Fibroblast of the conjunctiva (primary cell): Measurements from ENCODE around the gene COL27A1.
A peak's percentile ranks its signal among the peaks of the same experiment; 100 is the strongest.

ENCODE experiments used
- DNase-seq: peaks from one replicate; pipeline ENCODE4 v3.0.0-alpha.2; 2010; ENCODE audit warnings: low read depth

The COL27A1 gene

GRCh38 chr9:114149765-114150340 is 5.5 kb upstream of the COL27A1 start:
- DNase-seq, result no peak

- no peak for DNase-seq
Observed at GRCh38 chr9:114150608-114151007, 4.7 kb upstream of the COL27A1 start.

- no peak for DNase-seq
Observed at GRCh38 chr9:114151426-114151956, 3.8 kb upstream of the COL27A1 start.

GRCh38 chr9:114153761-114154599 is 1.4 kb upstream of the COL27A1 start:
- no peak for DNase-seq

- DNase-seq, result no peak
Observed at GRCh38 chr9:114154600-114155102, 686 bp upstream of the COL27A1 start.

- DNase-seq, result no peak
Observed at GRCh38 chr9:114155995-114156656, 789 bp downstream of the COL27A1 start.

DNA sequence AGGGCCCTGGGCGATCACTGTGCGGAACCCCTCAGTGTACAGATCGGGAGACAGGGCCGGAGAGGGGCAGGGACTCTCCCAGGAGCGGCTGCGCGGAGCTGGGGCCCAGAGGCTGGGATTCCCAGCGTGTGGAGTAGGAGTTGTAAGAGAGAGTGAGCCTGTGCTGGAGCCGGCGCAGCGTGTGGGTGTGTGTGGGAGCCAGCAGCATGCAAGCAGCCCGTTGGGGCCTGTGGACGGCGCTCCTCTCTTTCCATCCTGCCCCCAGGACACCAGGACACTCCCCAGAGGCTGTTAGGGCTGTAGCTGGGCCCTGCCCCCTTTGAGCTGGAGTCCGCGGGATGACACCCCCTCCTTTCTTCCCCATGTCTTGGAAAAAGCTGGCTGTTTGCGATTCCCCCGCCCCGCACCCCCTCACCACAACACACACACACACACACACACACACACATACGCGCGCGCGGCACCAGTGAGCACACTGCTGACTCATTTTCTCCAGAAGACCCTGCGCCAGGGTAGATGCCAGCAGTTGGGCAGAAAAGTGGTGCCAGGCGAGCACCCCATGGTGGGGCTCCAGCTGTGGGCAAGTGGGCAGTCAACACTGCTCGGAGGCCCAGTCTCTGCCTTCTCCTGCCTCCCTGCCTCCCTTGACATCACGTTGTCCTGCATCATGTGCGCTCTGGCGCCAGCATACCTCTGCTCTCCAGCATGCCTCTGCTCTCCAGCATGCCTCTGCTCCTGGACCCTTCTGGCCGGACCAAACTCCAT is 1.5 kb downstream of the COL27A1 start:
- peak; percentile 69 for DNase-seq

- no peak for DNase-seq
Observed at GRCh38 chr9:114157516-114158176, 2.3 kb downstream of the COL27A1 start.

DNA sequence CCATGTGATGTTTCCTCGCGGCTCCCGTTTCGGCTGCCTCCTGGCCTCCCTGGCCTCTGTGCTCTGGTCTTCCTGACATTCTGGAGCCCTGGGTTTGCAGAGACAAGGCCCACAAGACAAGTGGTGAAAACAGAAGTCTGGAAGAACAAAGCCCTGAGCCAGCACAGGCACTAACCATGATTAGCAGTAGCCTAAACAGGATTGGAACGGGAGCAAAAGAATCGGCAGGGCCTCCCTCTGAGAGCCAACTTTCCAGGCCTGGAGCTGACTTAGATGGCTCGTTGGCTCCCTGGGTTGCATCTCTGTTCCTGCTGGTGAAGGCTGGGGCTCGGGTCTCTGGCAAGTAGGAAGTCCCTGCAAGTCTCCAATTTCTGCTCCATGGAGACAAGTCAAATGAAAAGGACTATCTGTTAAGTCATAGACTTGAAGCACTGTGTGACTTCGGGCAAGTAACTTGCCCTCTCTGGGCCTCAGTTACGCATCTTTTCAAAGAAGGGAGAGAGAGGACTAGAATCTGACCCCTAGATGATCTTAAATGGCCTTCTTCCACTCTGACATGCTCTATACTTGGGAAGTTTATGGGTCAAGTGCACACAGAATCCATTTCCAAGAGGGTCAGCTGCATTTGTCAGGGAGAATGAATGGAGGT is 3.3 kb downstream of the COL27A1 start:
- DNase-seq, result no peak

GRCh38 chr9:114159691-114160090 is 4.4 kb downstream of the COL27A1 start:
- no peak for DNase-seq

GRCh38 chr9:114161513-114161912 is 6.2 kb downstream of the COL27A1 start:
- no peak for DNase-seq

GRCh38 chr9:114163517-114163951 is 8.2 kb downstream of the COL27A1 start:
- DNase-seq, result peak; percentile 49

DNA sequence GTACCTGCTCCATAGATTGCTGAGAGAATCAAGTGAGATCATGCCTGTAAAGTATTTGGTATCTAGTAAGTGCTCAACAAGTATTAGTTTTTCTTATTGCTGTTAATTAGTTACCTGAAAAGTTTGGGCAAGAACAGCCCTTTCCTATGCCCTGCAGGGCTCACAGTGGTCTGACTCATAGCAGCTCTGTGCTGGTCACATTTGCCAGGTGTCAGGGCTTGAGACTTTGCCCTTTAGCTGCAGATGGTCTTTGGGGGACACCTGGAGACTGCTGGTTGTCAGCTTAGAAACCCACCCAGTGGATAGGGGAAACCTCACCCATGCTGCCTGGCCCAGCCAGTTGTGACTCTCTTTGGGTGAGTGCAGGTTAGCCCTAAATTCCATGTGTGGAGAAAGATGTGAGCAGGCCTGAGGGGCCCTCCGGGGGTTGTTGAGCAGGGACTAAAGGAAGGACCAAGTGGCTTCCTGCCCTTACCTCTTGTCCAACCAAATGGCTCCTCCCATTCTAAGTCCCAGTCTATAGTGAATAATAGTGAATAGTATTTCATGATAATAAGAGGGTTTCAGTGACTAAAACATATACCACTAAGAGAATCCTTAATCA is 9.0 kb downstream of the COL27A1 start:
- no peak for DNase-seq

DNA sequence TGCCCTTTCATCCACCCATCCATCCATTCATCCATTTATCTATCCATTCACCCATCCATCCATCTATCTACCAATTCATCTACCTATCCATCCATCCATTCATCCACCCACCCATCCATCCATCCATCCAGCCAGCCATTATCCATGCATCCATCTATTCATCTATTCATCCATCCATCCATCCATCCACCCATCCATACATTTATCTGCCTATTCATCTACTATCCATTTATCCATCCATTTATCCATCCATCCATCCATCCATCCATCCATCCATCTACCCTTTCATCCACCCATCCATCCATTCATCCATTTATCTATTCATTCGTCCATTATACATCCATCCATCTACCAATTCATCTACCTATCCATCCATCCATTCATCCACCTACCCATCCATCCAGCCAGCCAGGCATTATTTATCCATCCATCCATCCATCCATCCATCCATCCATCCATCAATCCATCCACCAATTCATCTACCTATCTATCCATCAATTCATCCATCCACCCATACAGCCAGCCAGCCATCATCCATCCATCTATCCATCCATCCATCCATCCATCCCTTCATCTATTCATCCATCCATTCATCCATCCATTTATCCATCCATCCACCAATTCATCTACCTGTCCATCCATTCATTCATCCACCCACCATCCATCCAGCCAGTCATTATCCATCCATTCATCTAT is 10.2 kb downstream of the COL27A1 start:
- DNase-seq, result no peak

GRCh38 chr9:114166103-114166470 is 10.8 kb downstream of the COL27A1 start:
- DNase-seq, result no peak

DNA sequence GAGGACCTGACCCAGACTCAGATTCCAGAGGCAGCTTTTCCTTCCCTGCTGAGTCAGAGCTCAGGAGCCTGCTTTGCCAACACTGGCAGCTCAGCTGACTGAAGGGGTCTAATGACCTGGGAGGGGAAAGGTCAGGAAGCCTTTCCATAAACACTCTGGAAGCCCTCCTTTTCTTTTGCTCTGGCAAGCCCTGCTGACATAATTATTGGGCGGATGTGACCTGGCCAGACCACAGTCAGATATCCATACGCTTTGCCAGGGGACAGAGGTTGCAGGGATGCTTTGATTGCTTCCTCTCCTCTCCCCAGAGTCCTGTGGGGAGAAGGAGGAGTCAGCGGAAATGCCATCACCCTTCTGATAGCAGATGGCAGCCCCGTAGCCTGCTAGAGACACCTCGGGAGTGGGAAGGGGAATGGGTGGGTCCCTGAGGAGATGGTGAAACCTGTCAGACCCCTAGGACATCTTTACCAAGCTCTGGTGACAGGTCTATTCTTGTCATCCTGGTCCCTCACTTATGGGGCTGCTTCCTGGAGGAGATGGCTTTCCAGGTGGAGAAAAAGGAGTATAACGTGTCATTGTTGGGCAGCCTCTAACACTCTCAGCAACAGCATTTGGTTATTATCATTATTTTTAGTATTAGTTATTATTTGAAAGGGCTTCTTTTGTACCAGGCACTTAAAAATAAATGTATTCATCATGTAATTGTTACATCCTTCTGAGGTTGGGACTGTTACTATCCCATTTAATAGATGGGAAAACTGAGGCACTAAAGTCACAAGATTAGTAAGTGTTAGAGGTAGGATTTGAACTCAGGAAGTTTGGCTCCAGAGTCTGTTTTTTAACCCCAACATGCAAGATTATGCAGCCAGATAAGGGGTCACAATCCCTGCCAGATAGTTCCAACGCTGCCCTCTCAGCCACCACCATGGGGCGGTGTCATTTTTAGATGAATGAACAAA is 11.6 kb downstream of the COL27A1 start:
- no peak for DNase-seq

DNA sequence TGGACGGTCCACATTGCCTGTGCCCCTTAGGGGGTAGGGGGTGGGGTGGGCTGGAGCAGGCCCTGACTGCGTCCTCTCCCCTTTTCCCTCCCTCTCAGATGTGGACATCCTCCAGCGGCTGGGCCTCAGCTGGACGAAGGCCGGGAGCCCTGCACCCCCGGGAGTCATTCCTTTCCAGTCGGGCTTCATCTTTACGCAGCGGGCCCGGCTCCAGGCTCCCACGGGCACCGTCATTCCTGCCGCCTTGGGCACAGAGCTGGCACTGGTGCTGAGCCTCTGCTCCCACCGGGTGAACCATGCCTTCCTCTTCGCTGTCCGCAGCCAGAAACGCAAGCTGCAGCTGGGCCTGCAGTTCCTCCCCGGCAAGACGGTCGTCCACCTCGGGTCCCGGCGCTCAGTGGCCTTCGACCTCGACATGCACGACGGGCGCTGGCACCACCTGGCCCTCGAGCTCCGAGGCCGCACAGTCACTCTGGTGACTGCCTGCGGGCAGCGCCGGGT is 12.3 kb downstream of the COL27A1 start:
- DNase-seq, result no peak

DNA sequence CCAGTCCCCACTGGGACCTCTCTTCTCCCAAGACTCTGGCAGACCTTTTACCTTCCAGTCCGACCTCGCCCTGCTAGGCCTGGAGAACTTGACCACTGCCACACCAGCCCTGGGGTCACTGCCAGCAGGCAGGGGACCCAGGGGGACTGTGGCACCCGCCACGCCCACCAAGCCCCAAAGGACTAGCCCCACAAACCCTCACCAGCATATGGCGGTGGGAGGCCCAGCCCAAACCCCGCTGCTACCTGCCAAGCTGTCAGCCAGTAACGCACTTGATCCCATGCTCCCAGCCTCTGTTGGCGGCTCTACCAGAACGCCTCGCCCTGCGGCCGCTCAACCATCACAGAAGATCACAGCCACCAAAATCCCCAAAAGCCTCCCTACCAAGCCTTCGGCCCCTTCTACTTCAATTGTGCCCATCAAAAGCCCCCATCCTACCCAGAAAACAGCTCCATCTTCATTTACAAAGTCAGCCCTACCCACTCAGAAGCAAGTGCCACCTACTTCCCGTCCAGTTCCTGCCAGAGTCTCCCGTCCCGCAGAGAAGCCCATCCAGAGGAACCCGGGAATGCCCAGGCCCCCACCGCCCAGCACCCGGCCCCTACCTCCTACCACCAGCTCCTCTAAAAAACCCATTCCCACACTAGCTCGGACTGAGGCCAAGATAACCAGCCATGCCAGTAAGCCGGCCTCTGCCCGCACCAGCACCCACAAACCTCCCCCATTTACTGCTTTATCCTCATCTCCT is 13.1 kb downstream of the COL27A1 start:
- no peak for DNase-seq
